ENCODE results near the gene ADAMTS17. TPM values are rescaled to one million over a fixed set of nuclear protein-coding genes. Genes with fewer than 3 reads are reported as not detected.

The ADAMTS17 gene
- total and polyA plus RNA-seq, 8 donors: 0.31 to 14.3 (median 6.3) TPM

DNA sequence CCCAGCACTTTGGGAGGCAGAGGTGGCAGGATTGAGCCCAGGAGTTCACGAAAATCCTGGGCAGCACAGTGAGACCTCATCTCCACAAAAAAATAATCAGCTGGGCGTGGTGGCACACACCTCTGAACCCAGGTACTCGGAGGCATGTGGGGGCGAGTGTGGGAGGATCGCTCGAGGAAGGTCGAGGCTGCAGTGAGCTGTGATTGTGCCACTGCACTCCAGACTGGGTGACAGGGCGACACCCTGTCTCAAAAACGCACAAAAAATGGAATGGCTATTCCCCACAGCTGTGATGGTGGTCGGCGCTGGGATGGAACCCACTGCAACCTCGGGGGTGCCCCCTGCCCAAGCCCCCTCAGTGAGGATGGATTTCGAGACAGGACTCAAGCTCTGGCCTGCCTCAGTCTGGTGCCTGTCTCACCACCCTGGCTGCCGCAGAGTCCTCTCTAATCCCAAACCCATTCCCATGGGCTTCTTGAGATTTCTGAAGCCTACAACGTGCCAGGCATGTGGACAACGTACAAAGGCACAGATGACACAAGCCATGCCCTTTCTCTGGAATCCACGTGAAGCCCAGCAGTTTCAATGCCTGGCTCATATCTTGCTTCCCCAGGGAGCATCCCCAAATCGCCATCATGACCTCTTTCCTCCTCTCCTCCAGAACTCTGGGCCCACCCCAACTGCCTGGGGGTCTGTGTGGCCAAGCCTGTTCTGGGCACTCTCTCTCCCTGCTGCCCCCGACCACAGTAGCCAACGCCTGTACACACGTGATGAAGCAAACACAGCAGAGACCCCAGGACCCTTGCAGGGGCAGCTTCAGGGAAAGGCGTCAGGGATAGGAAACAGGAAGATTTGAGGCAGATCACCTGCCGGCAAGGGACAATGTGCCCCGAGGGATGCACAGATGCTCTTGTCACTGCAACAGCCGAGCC is 32.4 kb downstream of the ADAMTS17 start:
- Histone ChIP-seq H3K4me3 (no peak overlapping the region), H3K27me3 (no peaks in the 10 kb centered on the region), H3K9me3 (no peaks in the 10 kb centered on the region), H3K36me3 (peaks cover 0 to 6% (median 0%) of the 10 kb centered on the region in 4 donors), H3K27ac (peak overlapping the region in 1 of 5 donors; percentile 60), H3K4me1 (peaks cover 6 to 30% (median 19%) of the 10 kb centered on the region in 4 donors)
- 69 to 81% (median 80%) methylated on average over 19 to 25 of the region's 25 CpGs for WGBS, 5 donors
- DNase-seq: no peak
- TF ChIP-seq EP300 (IDR thresholded peaks at IDR 0.05) (no peak), POLR2A (IDR thresholded peaks at IDR 0.05) (no peak)
- TF ChIP-seq, protein P1, sequence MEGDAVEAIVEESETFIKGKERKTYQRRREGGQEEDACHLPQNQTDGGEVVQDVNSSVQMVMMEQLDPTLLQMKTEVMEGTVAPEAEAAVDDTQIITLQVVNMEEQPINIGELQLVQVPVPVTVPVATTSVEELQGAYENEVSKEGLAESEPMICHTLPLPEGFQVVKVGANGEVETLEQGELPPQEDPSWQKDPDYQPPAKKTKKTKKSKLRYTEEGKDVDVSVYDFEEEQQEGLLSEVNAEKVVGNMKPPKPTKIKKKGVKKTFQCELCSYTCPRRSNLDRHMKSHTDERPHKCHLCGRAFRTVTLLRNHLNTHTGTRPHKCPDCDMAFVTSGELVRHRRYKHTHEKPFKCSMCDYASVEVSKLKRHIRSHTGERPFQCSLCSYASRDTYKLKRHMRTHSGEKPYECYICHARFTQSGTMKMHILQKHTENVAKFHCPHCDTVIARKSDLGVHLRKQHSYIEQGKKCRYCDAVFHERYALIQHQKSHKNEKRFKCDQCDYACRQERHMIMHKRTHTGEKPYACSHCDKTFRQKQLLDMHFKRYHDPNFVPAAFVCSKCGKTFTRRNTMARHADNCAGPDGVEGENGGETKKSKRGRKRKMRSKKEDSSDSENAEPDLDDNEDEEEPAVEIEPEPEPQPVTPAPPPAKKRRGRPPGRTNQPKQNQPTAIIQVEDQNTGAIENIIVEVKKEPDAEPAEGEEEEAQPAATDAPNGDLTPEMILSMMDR (IDR thresholded peaks at IDR 0.05): no peak
- intact Hi-C loops (cut with DNase I; ENCODE audit: low total_unique reads): no loop called here

DNA sequence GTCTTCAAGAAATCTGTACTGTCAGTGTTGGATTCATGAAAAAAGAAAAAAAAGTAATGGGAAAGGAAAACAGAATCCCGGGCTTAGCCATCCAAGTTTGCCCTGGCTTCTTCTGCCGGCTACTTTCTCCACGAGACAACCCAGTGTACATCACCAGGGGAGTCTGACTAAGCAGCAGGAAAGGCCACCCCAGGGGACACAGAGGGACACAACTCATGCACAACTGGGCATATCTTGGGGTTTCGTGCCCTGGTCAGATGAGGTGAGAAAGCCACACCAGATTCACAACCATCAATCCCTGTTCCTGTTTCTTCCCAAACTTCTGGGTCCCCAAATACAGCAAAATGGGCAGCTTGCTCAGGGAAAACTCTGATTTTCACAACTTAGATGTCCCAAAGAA is 33.2 kb downstream of the ADAMTS17 start:
- TF ChIP-seq EP300 (IDR thresholded peaks at IDR 0.05) (no peak), POLR2A (IDR thresholded peaks at IDR 0.05) (no peak), POLR2AphosphoS5 (IDR thresholded peaks at IDR 0.05) (no peak)
- TF ChIP-seq, protein P1 (IDR thresholded peaks at IDR 0.05): no peak
- H3K4me3 ChIP-seq: no peak overlapping the region
- no peak for DNase-seq
- no peaks in the 10 kb centered on the region for H3K27me3 ChIP-seq
- 67 to 87% (median 81%) methylated on average over 4 of the region's 4 CpGs for WGBS, 5 donors
- H3K36me3 ChIP-seq: peaks cover 0 to 6% (median 0%) of the 10 kb centered on the region in 4 donors
- H3K9me3 ChIP-seq: no peaks in the 10 kb centered on the region
- H3K4me1 ChIP-seq: peaks cover 6 to 30% (median 19%) of the 10 kb centered on the region in 4 donors
- intact Hi-C loops (cut with DNase I; ENCODE audit: low total_unique reads): no loop called here
- peak overlapping the region in 2 of 5 donors; percentile 45 to 60 for H3K27ac ChIP-seq

- 52 to 74% (median 62%) methylated on average over 7 of the region's 7 CpGs for WGBS, 5 donors
- Histone ChIP-seq H3K9me3 (no peaks in the 10 kb centered on the region), H3K27ac (peak overlapping the region in 2 of 5 donors; percentile 45 to 60), H3K27me3 (no peaks in the 10 kb centered on the region), H3K36me3 (peaks cover 0 to 6% (median 0%) of the 10 kb centered on the region in 4 donors), H3K4me3 (no peak overlapping the region), H3K4me1 (peaks cover 6 to 30% (median 19%) of the 10 kb centered on the region in 4 donors)
- intact Hi-C loops (cut with DNase I; ENCODE audit: low total_unique reads): no loop called here
- TF ChIP-seq POLR2A (IDR thresholded peaks at IDR 0.05): no peak
- no peak for TF ChIP-seq POLR2AphosphoS5 (IDR thresholded peaks at IDR 0.05)
- no peak for TF ChIP-seq EP300 (IDR thresholded peaks at IDR 0.05)
- TF ChIP-seq, protein P1 (IDR thresholded peaks at IDR 0.05): no peak
- DNase-seq: peak in 1 of 2 donors; percentile 34
Measured at GRCh38 chr15:100308213-100308600, 33.6 kb downstream of the ADAMTS17 start.

GRCh38 chr15:100307241-100308212 is 34.2 kb downstream of the ADAMTS17 start:
- peak overlapping the region in 2 of 5 donors; percentile 45 to 60 for H3K27ac ChIP-seq

More at GRCh38 chr15:100307241-100308212, 34.2 kb downstream of the ADAMTS17 start:
- H3K27me3 ChIP-seq: no peaks in the 10 kb centered on the region
- H3K36me3 ChIP-seq: peaks cover 0 to 6% (median 0%) of the 10 kb centered on the region in 4 donors
- DNase-seq: no peak
- no peaks in the 10 kb centered on the region for H3K9me3 ChIP-seq
- TF ChIP-seq POLR2AphosphoS5 (IDR thresholded peaks at IDR 0.05) (no peak), POLR2A (IDR thresholded peaks at IDR 0.05) (no peak), EP300 (IDR thresholded peaks at IDR 0.05) (no peak)
- TF ChIP-seq, protein P1 (IDR thresholded peaks at IDR 0.05): no peak
- H3K4me1 ChIP-seq: peaks cover 6 to 30% (median 19%) of the 10 kb centered on the region in 4 donors
- intact Hi-C loops (cut with DNase I; ENCODE audit: low total_unique reads): no loop called here
- WGBS, 5 donors: 68 to 73% (median 71%) methylated on average over 16 of the region's 16 CpGs
- no peak overlapping the region for H3K4me3 ChIP-seq
